Parathyroid adenoma (tissue), 2 donors: ENCODE measurements around the gene EVA1C.

Experiments used
- H2AFZ ChIP-seq: fragments of 300-600 bp; sonication (generic); one replicate; pipeline ENCODE4 v1.7.0; 2017; ENCODE audit warnings: antibody characterized with exemption, mild to moderate bottlenecking
- H3K27ac ChIP-seq: fragments of 300-600 bp; sonication (generic); one replicate; pipeline ENCODE4 v1.7.0; 2017
- H3K27me3 ChIP-seq: fragments of 300-600 bp; sonication (generic); one replicate; pipeline ENCODE4 v1.7.0; 2017; ENCODE audit warnings: low read length; ENCODE audit not compliant: control insufficient read depth, insufficient read depth
- H3K36me3 ChIP-seq: fragments of 300-600 bp; sonication (generic); one replicate; pipeline ENCODE4 v1.7.0; 2017; ENCODE audit warnings: low read length; ENCODE audit not compliant: control insufficient read depth, insufficient read depth
- H3K4me1 ChIP-seq: fragments of 300-600 bp; sonication (generic); one replicate; pipeline ENCODE4 v1.7.0; 2017; ENCODE audit warnings: control low read depth
- H3K4me2 ChIP-seq: fragments of 300-600 bp; sonication (generic); one replicate; pipeline ENCODE4 v1.7.0; 2017; ENCODE audit warnings: low read length
- H3K4me3 ChIP-seq: fragments of 300-600 bp; sonication (generic); one replicate; pipeline ENCODE4 v1.7.0; 2017; ENCODE audit warnings: low read depth, low read length
- H3K79me2 ChIP-seq: fragments of 300-600 bp; sonication (generic); one replicate; pipeline ENCODE4 v1.7.0; 2017; ENCODE audit warnings: control low read depth
- H3K9ac ChIP-seq: fragments of 300-600 bp; sonication (generic); one replicate; pipeline ENCODE4 v1.7.0; 2017; ENCODE audit warnings: mild to moderate bottlenecking
- H3K9me3 ChIP-seq: fragments of 300-600 bp; sonication (generic); one replicate; pipeline ENCODE4 v1.7.0; 2017; ENCODE audit warnings: low read length; ENCODE audit not compliant: control insufficient read depth
- TF ChIP-seq, protein P1 (sequence below): fragments of 300-600 bp; sonication (generic); IDR thresholded peaks from one replicate; pipeline ENCODE4 v1.7.0; 2017; ENCODE audit warnings: antibody characterized with exemption, mild to moderate bottlenecking
- donor health status: primary hyperparathyroidism.

The EVA1C gene

GRCh38 chr21:32452641-32453040 is 40.1 kb downstream of the EVA1C start:
- Histone ChIP-seq H3K4me3 (no peak overlapping the region), H3K4me2 (no peak overlapping the region), H3K27ac (no peak overlapping the region), H2AFZ (no peak overlapping the region), H3K79me2 (no peaks in the 10 kb centered on the region), H3K4me1 (peaks cover 2% of the 10 kb centered on the region), H3K9ac (no peak overlapping the region), H3K9me3 (no peaks in the 10 kb centered on the region), H3K27me3 (no peaks in the 10 kb centered on the region), H3K36me3 (no peaks in the 10 kb centered on the region)
- TF ChIP-seq, protein P1, sequence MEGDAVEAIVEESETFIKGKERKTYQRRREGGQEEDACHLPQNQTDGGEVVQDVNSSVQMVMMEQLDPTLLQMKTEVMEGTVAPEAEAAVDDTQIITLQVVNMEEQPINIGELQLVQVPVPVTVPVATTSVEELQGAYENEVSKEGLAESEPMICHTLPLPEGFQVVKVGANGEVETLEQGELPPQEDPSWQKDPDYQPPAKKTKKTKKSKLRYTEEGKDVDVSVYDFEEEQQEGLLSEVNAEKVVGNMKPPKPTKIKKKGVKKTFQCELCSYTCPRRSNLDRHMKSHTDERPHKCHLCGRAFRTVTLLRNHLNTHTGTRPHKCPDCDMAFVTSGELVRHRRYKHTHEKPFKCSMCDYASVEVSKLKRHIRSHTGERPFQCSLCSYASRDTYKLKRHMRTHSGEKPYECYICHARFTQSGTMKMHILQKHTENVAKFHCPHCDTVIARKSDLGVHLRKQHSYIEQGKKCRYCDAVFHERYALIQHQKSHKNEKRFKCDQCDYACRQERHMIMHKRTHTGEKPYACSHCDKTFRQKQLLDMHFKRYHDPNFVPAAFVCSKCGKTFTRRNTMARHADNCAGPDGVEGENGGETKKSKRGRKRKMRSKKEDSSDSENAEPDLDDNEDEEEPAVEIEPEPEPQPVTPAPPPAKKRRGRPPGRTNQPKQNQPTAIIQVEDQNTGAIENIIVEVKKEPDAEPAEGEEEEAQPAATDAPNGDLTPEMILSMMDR: no peak

- Histone ChIP-seq H3K4me3 (no peak overlapping the region), H3K27me3 (no peaks in the 10 kb centered on the region), H3K36me3 (no peaks in the 10 kb centered on the region), H3K9me3 (no peaks in the 10 kb centered on the region), H3K79me2 (no peaks in the 10 kb centered on the region), H3K4me1 (peaks cover 2% of the 10 kb centered on the region), H3K4me2 (no peak overlapping the region), H3K9ac (no peak overlapping the region), H2AFZ (no peak overlapping the region), H3K27ac (no peak overlapping the region)
- TF ChIP-seq, protein P1: no peak
Measured at GRCh38 chr21:32455548-32455947, 43.0 kb downstream of the EVA1C start.

- Histone ChIP-seq H3K9me3 (no peaks in the 10 kb centered on the region), H2AFZ (no peak overlapping the region), H3K4me2 (no peak overlapping the region), H3K4me3 (no peak overlapping the region), H3K4me1 (peaks cover 2% of the 10 kb centered on the region), H3K36me3 (no peaks in the 10 kb centered on the region), H3K79me2 (no peaks in the 10 kb centered on the region), H3K27ac (no peak overlapping the region), H3K27me3 (no peaks in the 10 kb centered on the region), H3K9ac (no peak overlapping the region)
- TF ChIP-seq, protein P1: no peak
Measured at GRCh38 chr21:32456497-32456918, 44.0 kb downstream of the EVA1C start.

DNA sequence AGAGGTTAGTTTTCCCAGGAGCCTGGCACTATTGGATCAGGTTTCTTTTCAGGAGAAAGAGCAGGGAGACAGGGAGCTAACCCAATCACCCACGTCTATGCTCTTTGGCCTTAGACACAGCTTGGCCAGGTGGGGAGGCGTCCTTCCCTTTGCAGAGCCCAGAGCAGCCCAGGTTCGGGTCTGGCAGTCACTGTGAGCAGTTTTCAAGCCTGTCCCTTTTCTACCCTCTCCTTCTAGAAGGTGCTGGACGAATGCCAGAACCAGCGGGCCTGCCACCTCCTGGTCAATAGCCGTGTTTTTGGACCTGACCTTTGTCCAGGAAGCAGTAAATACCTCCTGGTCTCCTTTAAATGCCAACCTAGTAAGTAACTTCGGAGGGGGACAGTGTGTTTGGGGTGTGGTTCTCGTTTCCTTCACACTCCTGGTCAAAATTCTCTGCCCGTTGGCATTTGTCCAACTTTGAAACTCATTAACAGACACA is 44.9 kb downstream of the EVA1C start:
- H3K27me3 ChIP-seq: no peaks in the 10 kb centered on the region
- TF ChIP-seq, protein P1: no peak
- H3K9ac ChIP-seq: no peak overlapping the region
- no peaks in the 10 kb centered on the region for H3K36me3 ChIP-seq
- H3K27ac ChIP-seq: no peak overlapping the region
- peaks cover 2% of the 10 kb centered on the region for H3K4me1 ChIP-seq
- H3K79me2 ChIP-seq: no peaks in the 10 kb centered on the region
- no peak overlapping the region for H3K4me2 ChIP-seq
- no peak overlapping the region for H2AFZ ChIP-seq
- H3K9me3 ChIP-seq: no peaks in the 10 kb centered on the region
- no peak overlapping the region for H3K4me3 ChIP-seq

DNA sequence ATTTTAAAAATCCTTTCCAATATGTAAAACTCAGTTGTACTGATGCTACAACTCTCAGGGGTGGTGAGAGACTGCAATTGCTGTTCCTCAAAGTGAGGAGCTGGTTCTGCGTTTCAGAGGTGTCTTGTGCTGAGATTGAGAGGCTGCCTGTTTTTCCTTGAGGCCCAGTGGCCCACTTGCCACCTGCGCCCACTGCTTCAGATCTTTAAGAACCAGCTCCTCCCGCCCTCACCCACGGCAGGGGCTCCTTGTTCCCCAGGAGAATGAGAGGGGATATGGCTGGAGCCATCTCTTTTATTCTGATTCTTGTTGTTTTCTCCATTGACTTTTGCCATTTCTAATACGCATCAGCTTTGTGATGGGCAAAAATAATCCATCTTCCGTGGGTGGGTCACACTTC is 45.5 kb downstream of the EVA1C start:
- no peaks in the 10 kb centered on the region for H3K27me3 ChIP-seq
- no peaks in the 10 kb centered on the region for H3K79me2 ChIP-seq
- H3K9me3 ChIP-seq: no peaks in the 10 kb centered on the region
- no peak overlapping the region for H2AFZ ChIP-seq
- TF ChIP-seq, protein P1: no peak
- no peak overlapping the region for H3K27ac ChIP-seq
- H3K36me3 ChIP-seq: no peaks in the 10 kb centered on the region
- H3K4me2 ChIP-seq: no peak overlapping the region
- H3K9ac ChIP-seq: no peak overlapping the region
- no peak overlapping the region for H3K4me3 ChIP-seq
- peaks cover 2% of the 10 kb centered on the region for H3K4me1 ChIP-seq
